H1 (cell line): ENCODE measurements around the gene PLXNA4. TPM values are rescaled to one million over a fixed set of nuclear protein-coding genes. Genes with fewer than 3 reads are reported as not detected.

Experiments
- CBX5 ChIP-seq: fragments of 300-800, 300-1000 bp; sonication (generic); IDR thresholded peaks from 2 replicates; pipeline ENCODE4 v1.7.1; 2016; ENCODE audit warnings: antibody characterized with exemption, low read length, low read depth
- KDM4A ChIP-seq: IDR thresholded peaks from one replicate; pipeline ENCODE4 v1.7.1; 2012; ENCODE audit warnings: low read depth, mild to moderate bottlenecking, moderate library complexity, low read length, inconsistent platforms; ENCODE audit not compliant: severe bottlenecking
- SRF ChIP-seq: IDR thresholded peaks from 2 replicates; pipeline ENCODE4 v1.6.1; 2011; ENCODE audit warnings: mild to moderate bottlenecking, low read depth, low read length, moderate library complexity
- TEAD4 ChIP-seq: IDR thresholded peaks from 2 replicates; pipeline ENCODE4 v1.6.1; 2012; ENCODE audit warnings: low read depth, low read length, inconsistent platforms, mixed read lengths
- ZNF274 ChIP-seq: IDR thresholded peaks from 2 replicates; pipeline ENCODE4 v1.7.0; 2012; ENCODE audit warnings: low read length, borderline replicate concordance; ENCODE audit errors: extremely low read depth
- polyA plus RNA-seq, 7 experiments: library from polyadenylated mRNA; depleted of rRNA in 3 of 7; stranded (reverse) in 5 of 7; unstranded in 2 of 7; fragments of >200 nt in 5 of 7; fragments of 200-250 nt in 2 of 7; gene quantifications; 1 replicate in 5 of 7; 2 replicates in 1 of 7; 4 replicates in 1 of 7; pipeline versions ENCODE4 v1.2.1 to v1.2.3, GENCODE V29; 2011 to 2013; ENCODE audit warnings: missing spikeins in 2 of 7, mixed read lengths in 2 of 7
- total RNA-seq: library from RNA; stranded (reverse); fragmentation: NEBNext Ultra II Directional; extraction: Animal tissue kit (Norgen Biotek cat#: 25700); gene quantifications from 2 replicates; pipeline ENCODE4 v1.2.1, GENCODE V29; 2021

The PLXNA4 gene
- total and polyA plus RNA-seq, 2 of the 8 experiments (the other 6 are each of a cell fraction or from before 2014, with no cell fraction given): 0.76 to 0.79 TPM

- TF ChIP-seq CBX5 (no peak), SRF (no peak), KDM4A (no peak), TEAD4 (no peak), ZNF274 (no peak)
These were observed 4.0 kb upstream of the PLXNA4 start (continued) for GRCh38 chr7:132580277-132580676.
